Measurements from ENCODE around the gene AGAP9. TPM values are rescaled to one million over a fixed set of nuclear protein-coding genes. Genes with fewer than 3 reads are reported as not detected.

Gene AGAP9
- total RNA-seq, 1 experiment from 2014 or later = 8.6 TPM

DNA sequence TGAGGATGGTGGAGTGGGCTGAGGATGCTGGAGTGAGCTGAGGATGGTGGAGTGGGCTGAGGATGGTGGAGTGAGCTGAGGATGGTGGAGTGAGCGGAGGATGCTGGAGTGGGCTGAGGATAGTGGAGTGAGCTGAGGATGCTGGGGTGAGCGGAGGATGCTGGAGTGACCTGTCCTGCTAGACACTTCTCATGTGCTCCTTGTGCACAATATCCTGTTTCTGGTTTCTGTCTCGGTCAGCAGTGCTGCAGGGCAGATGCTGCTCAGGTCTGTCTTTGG is 68.7 kb downstream of the AGAP9 start:
- H3K23ac ChIP-seq (ENCODE audit: insufficient read length, low read depth, low read length) = no peak overlapping the region
- no peak overlapping the region for H3K9ac ChIP-seq (ENCODE audit: extremely low read depth, insufficient read length, low read length)
- no CpG with 5 or more reads among the region's 3 CpGs for WGBS (ENCODE audit: extremely low coverage, insufficient read length, low lambda C conversion rate)
- no peaks in the 10 kb centered on the region for H3K9me3 ChIP-seq (ENCODE audit: control insufficient read depth, low read depth, low read length)
- no peak overlapping the region for H4K91ac ChIP-seq (ENCODE audit: insufficient read length, low read depth, low read length)
- H3K4me1 ChIP-seq (ENCODE audit: insufficient read depth, low read length) = no peaks in the 10 kb centered on the region
- H4K20me1 ChIP-seq (ENCODE audit: control insufficient read depth, insufficient read depth, insufficient read length) = no peaks in the 10 kb centered on the region
- no peak overlapping the region for H4K8ac ChIP-seq (replicated peaks; ENCODE audit: insufficient read length, low read depth, low read length)
- H2BK5ac ChIP-seq (ENCODE audit: insufficient read length, low read length) = no peak overlapping the region
- TF ChIP-seq, protein P1, sequence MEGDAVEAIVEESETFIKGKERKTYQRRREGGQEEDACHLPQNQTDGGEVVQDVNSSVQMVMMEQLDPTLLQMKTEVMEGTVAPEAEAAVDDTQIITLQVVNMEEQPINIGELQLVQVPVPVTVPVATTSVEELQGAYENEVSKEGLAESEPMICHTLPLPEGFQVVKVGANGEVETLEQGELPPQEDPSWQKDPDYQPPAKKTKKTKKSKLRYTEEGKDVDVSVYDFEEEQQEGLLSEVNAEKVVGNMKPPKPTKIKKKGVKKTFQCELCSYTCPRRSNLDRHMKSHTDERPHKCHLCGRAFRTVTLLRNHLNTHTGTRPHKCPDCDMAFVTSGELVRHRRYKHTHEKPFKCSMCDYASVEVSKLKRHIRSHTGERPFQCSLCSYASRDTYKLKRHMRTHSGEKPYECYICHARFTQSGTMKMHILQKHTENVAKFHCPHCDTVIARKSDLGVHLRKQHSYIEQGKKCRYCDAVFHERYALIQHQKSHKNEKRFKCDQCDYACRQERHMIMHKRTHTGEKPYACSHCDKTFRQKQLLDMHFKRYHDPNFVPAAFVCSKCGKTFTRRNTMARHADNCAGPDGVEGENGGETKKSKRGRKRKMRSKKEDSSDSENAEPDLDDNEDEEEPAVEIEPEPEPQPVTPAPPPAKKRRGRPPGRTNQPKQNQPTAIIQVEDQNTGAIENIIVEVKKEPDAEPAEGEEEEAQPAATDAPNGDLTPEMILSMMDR (conservative IDR thresholded peaks at IDR 0.05) = no peak
- no peaks in the 10 kb centered on the region for H3K23me2 ChIP-seq (ENCODE audit: insufficient read length, low read depth, low read length, poor library complexity, severe bottlenecking)
- H3K27me3 Mint-ChIP-seq (ENCODE audit: low read depth) = peaks cover 3% of the 10 kb centered on the region
- H3K4me2 ChIP-seq (ENCODE audit: insufficient read depth, insufficient read length, low read length) = no peak overlapping the region
- no peaks in the 10 kb centered on the region for H3K36me3 Mint-ChIP-seq (ENCODE audit: insufficient read depth in 1 of 3, low read depth in 3 of 3)
- no peak overlapping the region for H2BK120ac ChIP-seq (ENCODE audit: low read depth, low read length, poor library complexity, severe bottlenecking)
- H3K14ac ChIP-seq (ENCODE audit: insufficient read depth, low read length) = no peak overlapping the region
- no peaks in the 10 kb centered on the region for H3K9me3 Mint-ChIP-seq
- no peak overlapping the region for H2AK5ac ChIP-seq (ENCODE audit: insufficient read length, low read length)
- no peak overlapping the region for H3T11ph ChIP-seq (ENCODE audit: low read length)
- no peak overlapping the region for H2BK15ac ChIP-seq (ENCODE audit: low read depth, low read length)
- H3K4ac ChIP-seq (ENCODE audit: low read depth, low read length) = no peak overlapping the region
- H4K5ac ChIP-seq (ENCODE audit: insufficient read length, low read depth, low read length) = no peak overlapping the region
- H3K27ac ChIP-seq (ENCODE audit: insufficient read length, low read depth, low read length) = no peak overlapping the region
- H3K27me3 ChIP-seq (ENCODE audit: insufficient read depth, low read length) = no peaks in the 10 kb centered on the region
- H2BK12ac ChIP-seq (ENCODE audit: insufficient read length, low read depth, low read length) = no peak overlapping the region
- H2AFZ ChIP-seq (ENCODE audit: low read length) = no peak overlapping the region
- H3K18ac ChIP-seq (ENCODE audit: insufficient read length, low read depth, low read length) = no peak overlapping the region
- no peak overlapping the region for H3K56ac ChIP-seq (ENCODE audit: insufficient read length, low read depth, low read length)
- peaks cover 12 to 17% of the 10 kb centered on the region in 2 experiments for H3K4me1 Mint-ChIP-seq
- no peak overlapping the region for H3K4me3 Mint-ChIP-seq
- no peaks in the 10 kb centered on the region for H3K79me2 ChIP-seq (ENCODE audit: insufficient read depth, low read length)
- no peaks in the 10 kb centered on the region for H3K79me1 ChIP-seq (ENCODE audit: insufficient read depth, low read depth, low read length, poor library complexity, severe bottlenecking)
- H2BK20ac ChIP-seq (ENCODE audit: low read depth, low read length, poor library complexity, severe bottlenecking) = no peak overlapping the region
- no peak overlapping the region for H3K27ac Mint-ChIP-seq
- DNase-seq = peak; percentile 14

All from H9 (cell line).